ENCODE data around the gene GNG3. TPM values are rescaled to one million over a fixed set of nuclear protein-coding genes. Genes with fewer than 3 reads are reported as not detected.

Gene GNG3
- total RNA-seq, 1 experiment from 2014 or later, result not detected

DNA sequence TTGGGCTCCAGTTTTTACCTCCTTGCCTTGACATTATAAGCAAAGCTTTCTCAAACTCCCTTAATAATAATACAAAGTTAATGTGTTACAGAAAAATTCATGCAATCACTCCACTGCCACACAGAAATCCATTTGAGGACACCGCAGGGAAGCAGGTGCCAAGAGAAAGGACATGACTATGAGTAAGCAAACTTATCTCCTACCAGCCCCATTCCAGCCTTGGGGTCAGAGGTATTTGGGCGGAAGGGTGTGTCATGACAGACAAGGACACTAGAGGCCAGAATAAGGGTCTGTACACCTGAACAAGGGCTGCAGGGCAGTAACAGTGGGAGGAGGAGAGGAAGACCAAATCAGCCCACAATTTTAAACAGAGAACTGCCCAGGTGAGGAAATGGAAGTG is 5.9 kb downstream of the GNG3 start:
- DNase-seq, result peak; percentile 69
- no TSS peak for BruUV-seq (replicated peaks)
- CTCF ChIA-PET, result interaction anchor here (1.0 to 1.4 kb wide), 2 partner anchors 73 to 92 kb away, joined by 3 read pairs; partner anchors contain the start of gene B3GAT3
- H3K27ac Mint-ChIP-seq (ENCODE audit: unreplicated experiment), result peak overlapping the region; percentile 95
- H3K4me3 Mint-ChIP-seq (ENCODE audit: low read depth, unreplicated experiment), result peak overlapping the region; percentile 64
- TF ChIP-seq, protein P1, sequence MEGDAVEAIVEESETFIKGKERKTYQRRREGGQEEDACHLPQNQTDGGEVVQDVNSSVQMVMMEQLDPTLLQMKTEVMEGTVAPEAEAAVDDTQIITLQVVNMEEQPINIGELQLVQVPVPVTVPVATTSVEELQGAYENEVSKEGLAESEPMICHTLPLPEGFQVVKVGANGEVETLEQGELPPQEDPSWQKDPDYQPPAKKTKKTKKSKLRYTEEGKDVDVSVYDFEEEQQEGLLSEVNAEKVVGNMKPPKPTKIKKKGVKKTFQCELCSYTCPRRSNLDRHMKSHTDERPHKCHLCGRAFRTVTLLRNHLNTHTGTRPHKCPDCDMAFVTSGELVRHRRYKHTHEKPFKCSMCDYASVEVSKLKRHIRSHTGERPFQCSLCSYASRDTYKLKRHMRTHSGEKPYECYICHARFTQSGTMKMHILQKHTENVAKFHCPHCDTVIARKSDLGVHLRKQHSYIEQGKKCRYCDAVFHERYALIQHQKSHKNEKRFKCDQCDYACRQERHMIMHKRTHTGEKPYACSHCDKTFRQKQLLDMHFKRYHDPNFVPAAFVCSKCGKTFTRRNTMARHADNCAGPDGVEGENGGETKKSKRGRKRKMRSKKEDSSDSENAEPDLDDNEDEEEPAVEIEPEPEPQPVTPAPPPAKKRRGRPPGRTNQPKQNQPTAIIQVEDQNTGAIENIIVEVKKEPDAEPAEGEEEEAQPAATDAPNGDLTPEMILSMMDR (IDR thresholded peaks at IDR 0.05; ENCODE audit: unreplicated experiment), result no peak
- no peaks in the 10 kb centered on the region for H3K27me3 Mint-ChIP-seq (ENCODE audit: unreplicated experiment)
- peaks cover 98% of the 10 kb centered on the region for H3K36me3 Mint-ChIP-seq (ENCODE audit: insufficient read depth, unreplicated experiment)
- H3K9me3 Mint-ChIP-seq (ENCODE audit: low read depth, unreplicated experiment), result no peaks in the 10 kb centered on the region
- intact Hi-C loops (cut with micrococcal nuclease; ENCODE audit: unreplicated experiment), result no loop called here
- H3K4me1 Mint-ChIP-seq (ENCODE audit: low read depth, unreplicated experiment), result peaks cover 48% of the 10 kb centered on the region

DNA sequence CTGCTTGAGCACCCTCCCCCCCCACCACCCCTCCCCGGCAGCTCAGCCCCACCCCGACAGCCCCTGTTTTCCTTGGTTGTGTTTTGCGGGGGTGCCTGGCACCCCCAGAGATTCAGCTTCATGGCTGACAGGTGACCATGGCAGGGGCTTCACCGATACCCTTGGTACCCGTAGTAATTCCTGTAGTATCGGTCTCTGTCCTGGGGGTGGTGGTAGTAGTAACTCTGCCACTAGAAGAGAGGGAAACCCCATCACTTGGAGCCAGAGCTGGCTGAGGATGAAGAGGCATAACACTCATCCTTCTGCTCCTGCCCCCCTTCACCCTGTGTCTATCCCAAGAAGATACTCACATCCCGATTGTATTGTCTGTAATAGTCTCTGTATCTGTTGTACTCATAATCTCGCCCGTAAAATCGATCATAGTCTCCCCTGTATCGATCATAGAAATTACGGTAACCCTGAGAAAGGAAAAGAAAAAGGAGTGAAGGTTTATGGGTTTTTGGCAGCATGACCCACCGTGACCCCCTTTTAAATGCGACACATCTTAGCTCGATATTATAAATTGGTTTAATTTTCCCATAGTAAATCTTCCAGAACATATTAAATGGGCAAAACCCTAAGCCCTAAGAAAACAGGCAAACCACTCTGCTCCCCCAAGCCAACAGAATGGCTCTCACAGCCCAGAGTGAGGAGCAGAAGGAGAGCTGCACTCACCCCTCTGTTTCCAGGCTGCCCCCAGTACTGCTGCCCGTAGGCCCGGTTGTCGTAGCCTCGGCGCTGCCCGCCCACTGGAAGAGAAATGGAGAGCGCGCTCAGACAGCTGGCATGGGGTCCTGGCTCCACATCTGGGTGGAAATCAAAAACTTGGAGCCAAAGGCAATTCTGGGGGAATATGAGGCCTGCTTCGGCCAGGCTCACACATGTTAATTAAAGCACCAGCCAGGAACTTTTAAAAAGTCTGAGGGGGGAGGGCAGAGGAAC is 8.0 kb downstream of the GNG3 start:
- no TSS peak for BruUV-seq (replicated peaks)
- intact Hi-C loops (cut with micrococcal nuclease; ENCODE audit: unreplicated experiment), result no loop called here
- CTCF ChIA-PET, result interaction anchor here (1.3 kb wide), 1 partner anchor 12 kb away, joined by 3 read pairs; the partner anchor contains the start of gene HNRNPUL2
- Mint-ChIP-seq H3K9me3 (ENCODE audit: low read depth, unreplicated experiment) (no peaks in the 10 kb centered on the region), H3K36me3 (ENCODE audit: insufficient read depth, unreplicated experiment) (peaks cover 98% of the 10 kb centered on the region), H3K4me3 (ENCODE audit: low read depth, unreplicated experiment) (no peak overlapping the region), H3K27ac (ENCODE audit: unreplicated experiment) (no peak overlapping the region), H3K27me3 (ENCODE audit: unreplicated experiment) (no peaks in the 10 kb centered on the region), H3K4me1 (ENCODE audit: low read depth, unreplicated experiment) (peaks cover 44% of the 10 kb centered on the region)
- TF ChIP-seq, protein P1 (IDR thresholded peaks at IDR 0.05; ENCODE audit: unreplicated experiment), result no peak
- no peak for DNase-seq

DNA sequence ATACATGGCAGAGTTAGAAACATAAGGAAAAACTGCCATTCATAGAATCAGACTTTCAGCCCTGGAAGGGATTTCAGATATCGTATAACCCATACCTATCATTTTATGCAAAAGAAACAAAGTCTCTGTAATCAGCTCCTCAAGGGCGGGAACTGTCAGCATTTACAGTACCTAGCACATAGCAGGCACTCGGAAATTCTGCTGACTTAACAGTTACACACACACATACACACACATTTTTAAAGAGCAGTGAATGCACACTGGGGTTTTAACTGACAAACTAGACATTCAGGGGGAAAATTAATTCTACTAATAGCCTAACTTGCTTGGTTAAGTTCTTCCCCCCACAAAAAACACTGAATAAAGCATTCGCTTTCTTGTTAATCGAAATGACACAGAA is 8.7 kb downstream of the GNG3 start:
- Mint-ChIP-seq H3K9me3 (ENCODE audit: low read depth, unreplicated experiment) (no peaks in the 10 kb centered on the region), H3K4me1 (ENCODE audit: low read depth, unreplicated experiment) (peaks cover 44% of the 10 kb centered on the region), H3K36me3 (ENCODE audit: insufficient read depth, unreplicated experiment) (peaks cover 95% of the 10 kb centered on the region), H3K4me3 (ENCODE audit: low read depth, unreplicated experiment) (no peak overlapping the region), H3K27me3 (ENCODE audit: unreplicated experiment) (no peaks in the 10 kb centered on the region), H3K27ac (ENCODE audit: unreplicated experiment) (no peak overlapping the region)
- CTCF ChIA-PET, result interaction anchor here (1.3 kb wide), 1 partner anchor 11 kb away, joined by 3 read pairs; the partner anchor contains the start of gene HNRNPUL2
- DNase-seq, result no peak
- TF ChIP-seq, protein P1 (IDR thresholded peaks at IDR 0.05; ENCODE audit: unreplicated experiment), result no peak
- intact Hi-C loops (cut with micrococcal nuclease; ENCODE audit: unreplicated experiment), result no loop called here
- no TSS peak for BruUV-seq (replicated peaks)

DNA sequence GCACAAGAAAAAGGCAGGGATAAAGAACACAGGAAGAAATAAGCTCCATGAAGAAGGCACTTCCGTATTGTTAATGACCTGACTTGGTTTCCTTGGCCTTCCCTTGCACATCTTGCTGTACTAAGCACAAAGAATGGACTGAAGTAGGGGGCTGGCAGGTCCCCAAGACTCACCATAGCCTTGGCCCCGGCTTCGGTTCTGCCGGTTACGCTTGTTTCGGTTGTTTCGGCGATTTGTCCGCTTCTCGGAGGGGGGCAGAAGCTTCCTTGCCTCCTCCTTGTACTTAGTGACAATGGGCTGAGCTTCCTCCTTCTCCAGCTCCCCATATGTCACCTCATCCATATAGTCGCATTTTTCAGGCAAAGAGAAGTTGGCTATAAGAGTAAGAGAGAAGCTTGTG is 9.3 kb downstream of the GNG3 start:
- Mint-ChIP-seq H3K27ac (ENCODE audit: unreplicated experiment) (no peak overlapping the region), H3K9me3 (ENCODE audit: low read depth, unreplicated experiment) (no peaks in the 10 kb centered on the region), H3K4me1 (ENCODE audit: low read depth, unreplicated experiment) (peaks cover 44% of the 10 kb centered on the region), H3K36me3 (ENCODE audit: insufficient read depth, unreplicated experiment) (peaks cover 95% of the 10 kb centered on the region), H3K27me3 (ENCODE audit: unreplicated experiment) (no peaks in the 10 kb centered on the region), H3K4me3 (ENCODE audit: low read depth, unreplicated experiment) (no peak overlapping the region)
- TF ChIP-seq, protein P1 (IDR thresholded peaks at IDR 0.05; ENCODE audit: unreplicated experiment), result no peak
- CTCF ChIA-PET, result no interaction called here
- intact Hi-C loops (cut with micrococcal nuclease; ENCODE audit: unreplicated experiment), result no loop called here
- DNase-seq, result no peak
- no TSS peak for BruUV-seq (replicated peaks)

Measured in Calu3 (cell line).